Measurements from ENCODE around the gene EPHB1.

Gene EPHB1

DNA sequence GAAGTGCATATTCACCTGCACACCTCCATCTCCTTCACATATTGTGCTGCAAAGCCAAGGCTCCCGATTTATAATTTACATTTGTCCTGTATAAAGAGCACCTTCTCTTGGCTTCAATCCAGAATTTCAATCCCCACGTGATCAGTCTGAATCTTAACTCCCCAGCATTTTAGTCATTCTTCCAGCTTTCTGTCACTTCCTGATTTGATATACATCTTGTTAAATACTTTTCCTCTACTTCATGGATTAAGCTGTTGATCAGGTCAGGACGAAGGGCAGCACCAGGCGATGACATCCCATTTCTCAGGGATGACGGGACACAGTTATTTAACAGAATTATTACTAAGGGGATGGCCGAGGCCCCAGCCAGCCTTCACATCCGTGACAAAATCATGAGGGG lies 212.5 kb downstream of the EPHB1 start (continued):
- no peak for TF ChIP-seq PPARA (CRISPR knock-in tag; IDR thresholded peaks at IDR 0.05; ENCODE audit: borderline replicate concordance)
- TF ChIP-seq ARNTL (CRISPR knock-in tag; IDR thresholded peaks at IDR 0.05; ENCODE audit: borderline replicate concordance, low read depth), result no peak
- TF ChIP-seq, protein P1, sequence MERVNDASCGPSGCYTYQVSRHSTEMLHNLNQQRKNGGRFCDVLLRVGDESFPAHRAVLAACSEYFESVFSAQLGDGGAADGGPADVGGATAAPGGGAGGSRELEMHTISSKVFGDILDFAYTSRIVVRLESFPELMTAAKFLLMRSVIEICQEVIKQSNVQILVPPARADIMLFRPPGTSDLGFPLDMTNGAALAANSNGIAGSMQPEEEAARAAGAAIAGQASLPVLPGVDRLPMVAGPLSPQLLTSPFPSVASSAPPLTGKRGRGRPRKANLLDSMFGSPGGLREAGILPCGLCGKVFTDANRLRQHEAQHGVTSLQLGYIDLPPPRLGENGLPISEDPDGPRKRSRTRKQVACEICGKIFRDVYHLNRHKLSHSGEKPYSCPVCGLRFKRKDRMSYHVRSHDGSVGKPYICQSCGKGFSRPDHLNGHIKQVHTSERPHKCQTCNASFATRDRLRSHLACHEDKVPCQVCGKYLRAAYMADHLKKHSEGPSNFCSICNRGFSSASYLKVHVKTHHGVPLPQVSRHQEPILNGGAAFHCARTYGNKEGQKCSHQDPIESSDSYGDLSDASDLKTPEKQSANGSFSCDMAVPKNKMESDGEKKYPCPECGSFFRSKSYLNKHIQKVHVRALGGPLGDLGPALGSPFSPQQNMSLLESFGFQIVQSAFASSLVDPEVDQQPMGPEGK (CRISPR knock-in tag; IDR thresholded peaks at IDR 0.05; ENCODE audit: borderline replicate concordance), result no peak

DNA sequence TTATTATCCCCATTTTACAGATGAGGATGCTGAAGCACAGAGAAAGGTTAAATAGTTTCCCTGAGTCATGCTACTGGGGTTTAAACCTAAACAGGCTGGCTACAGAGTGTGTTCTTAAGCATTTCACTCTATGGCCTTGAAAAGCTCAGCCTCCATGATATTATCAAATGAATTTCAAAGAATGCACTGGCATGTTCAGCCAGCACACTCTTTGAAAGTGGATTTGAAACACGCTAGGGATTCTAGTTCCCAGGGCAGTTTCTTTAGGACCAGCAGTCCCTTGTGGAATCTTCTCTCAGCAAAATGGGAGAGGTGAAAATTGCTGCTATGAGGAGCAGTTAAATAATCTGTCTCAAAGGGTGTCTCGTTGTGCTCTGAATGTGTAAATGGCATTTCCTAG lies 213.3 kb downstream of the EPHB1 start:
- TF ChIP-seq OSR1 (CRISPR knock-in tag; IDR thresholded peaks at IDR 0.05) (no peak), ZFP30 (CRISPR knock-in tag; IDR thresholded peaks at IDR 0.05) (no peak), CSDC2 (CRISPR knock-in tag; IDR thresholded peaks at IDR 0.05) (no peak), ZC3H10 (CRISPR knock-in tag; IDR thresholded peaks at IDR 0.05) (no peak)
- TF ChIP-seq, protein P1 (CRISPR knock-in tag; IDR thresholded peaks at IDR 0.05; ENCODE audit: borderline replicate concordance), result no peak
- TF ChIP-seq, protein P2, sequence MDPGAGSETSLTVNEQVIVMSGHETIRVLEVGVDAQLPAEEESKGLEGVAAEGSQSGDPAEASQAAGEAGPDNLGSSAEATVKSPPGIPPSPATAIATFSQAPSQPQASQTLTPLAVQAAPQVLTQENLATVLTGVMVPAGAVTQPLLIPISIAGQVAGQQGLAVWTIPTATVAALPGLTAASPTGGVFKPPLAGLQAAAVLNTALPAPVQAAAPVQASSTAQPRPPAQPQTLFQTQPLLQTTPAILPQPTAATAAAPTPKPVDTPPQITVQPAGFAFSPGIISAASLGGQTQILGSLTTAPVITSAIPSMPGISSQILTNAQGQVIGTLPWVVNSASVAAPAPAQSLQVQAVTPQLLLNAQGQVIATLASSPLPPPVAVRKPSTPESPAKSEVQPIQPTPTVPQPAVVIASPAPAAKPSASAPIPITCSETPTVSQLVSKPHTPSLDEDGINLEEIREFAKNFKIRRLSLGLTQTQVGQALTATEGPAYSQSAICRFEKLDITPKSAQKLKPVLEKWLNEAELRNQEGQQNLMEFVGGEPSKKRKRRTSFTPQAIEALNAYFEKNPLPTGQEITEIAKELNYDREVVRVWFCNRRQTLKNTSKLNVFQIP (CRISPR knock-in tag; IDR thresholded peaks at IDR 0.05; ENCODE audit: borderline replicate concordance, low read depth), result no peak
- no peak for ATAC-seq

DNA sequence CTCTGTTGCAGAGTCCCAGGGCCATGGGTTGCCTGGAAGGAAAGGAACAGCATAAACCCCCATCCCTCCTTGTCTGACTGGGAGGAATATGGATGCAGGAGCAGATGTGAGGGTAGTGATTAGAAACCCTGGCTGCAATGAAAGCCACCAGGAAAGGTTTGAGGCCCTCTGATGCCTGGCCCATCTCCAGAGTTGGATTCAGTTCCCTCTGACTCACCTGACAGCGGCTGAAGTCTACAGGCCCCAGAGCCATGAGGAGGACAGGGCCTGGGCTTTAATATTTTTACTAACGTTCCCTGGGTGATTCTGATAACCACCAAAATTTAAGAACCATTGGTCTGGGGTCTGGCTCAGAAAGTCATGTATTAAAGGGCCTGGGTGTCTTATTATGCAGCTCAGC lies 214.0 kb downstream of the EPHB1 start:
- ATAC-seq, result peak; percentile 59; the same call in 2 of the 3 replicates
- TF ChIP-seq ARNTL (CRISPR knock-in tag; IDR thresholded peaks at IDR 0.05; ENCODE audit: borderline replicate concordance, low read depth), result no peak
- TF ChIP-seq OSR1 (CRISPR knock-in tag; IDR thresholded peaks at IDR 0.05), result no peak
- TF ChIP-seq BACH2 (CRISPR knock-in tag; IDR thresholded peaks at IDR 0.05; ENCODE audit: borderline replicate concordance), result no peak
- no peak for TF ChIP-seq ZFP3 (CRISPR knock-in tag; IDR thresholded peaks at IDR 0.05)
- TF ChIP-seq ZFP30 (CRISPR knock-in tag; IDR thresholded peaks at IDR 0.05), result no peak

DNA sequence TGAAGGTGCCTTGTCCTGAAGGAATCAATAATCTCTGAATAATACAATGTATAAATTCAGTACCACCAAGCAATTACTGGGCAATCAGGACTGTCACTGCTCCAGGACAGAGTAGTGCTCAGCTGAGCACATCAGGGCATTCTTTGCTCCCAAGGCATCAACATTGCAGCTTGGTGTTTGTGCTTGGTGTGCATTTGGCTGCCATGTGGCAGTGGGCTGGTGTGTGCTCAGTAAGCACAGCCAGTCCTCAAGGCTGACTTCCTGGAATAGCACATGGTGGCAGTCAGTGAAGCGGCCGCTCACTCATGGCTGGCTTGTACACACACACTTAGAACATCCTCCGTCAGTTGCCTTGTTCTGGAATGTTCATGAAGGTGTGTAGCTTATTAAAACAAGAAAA lies 217.0 kb downstream of the EPHB1 start:
- TF ChIP-seq ZFP3 (CRISPR knock-in tag; IDR thresholded peaks at IDR 0.05), result no peak
- TF ChIP-seq, protein P2 (CRISPR knock-in tag; IDR thresholded peaks at IDR 0.05; ENCODE audit: borderline replicate concordance, low read depth), result no peak
- TF ChIP-seq, protein P3, sequence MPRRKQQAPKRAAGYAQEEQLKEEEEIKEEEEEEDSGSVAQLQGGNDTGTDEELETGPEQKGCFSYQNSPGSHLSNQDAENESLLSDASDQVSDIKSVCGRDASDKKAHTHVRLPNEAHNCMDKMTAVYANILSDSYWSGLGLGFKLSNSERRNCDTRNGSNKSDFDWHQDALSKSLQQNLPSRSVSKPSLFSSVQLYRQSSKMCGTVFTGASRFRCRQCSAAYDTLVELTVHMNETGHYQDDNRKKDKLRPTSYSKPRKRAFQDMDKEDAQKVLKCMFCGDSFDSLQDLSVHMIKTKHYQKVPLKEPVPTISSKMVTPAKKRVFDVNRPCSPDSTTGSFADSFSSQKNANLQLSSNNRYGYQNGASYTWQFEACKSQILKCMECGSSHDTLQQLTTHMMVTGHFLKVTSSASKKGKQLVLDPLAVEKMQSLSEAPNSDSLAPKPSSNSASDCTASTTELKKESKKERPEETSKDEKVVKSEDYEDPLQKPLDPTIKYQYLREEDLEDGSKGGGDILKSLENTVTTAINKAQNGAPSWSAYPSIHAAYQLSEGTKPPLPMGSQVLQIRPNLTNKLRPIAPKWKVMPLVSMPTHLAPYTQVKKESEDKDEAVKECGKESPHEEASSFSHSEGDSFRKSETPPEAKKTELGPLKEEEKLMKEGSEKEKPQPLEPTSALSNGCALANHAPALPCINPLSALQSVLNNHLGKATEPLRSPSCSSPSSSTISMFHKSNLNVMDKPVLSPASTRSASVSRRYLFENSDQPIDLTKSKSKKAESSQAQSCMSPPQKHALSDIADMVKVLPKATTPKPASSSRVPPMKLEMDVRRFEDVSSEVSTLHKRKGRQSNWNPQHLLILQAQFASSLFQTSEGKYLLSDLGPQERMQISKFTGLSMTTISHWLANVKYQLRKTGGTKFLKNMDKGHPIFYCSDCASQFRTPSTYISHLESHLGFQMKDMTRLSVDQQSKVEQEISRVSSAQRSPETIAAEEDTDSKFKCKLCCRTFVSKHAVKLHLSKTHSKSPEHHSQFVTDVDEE (CRISPR knock-in tag; IDR thresholded peaks at IDR 0.05), result no peak
- no peak for TF ChIP-seq ESRRG (CRISPR knock-in tag; IDR thresholded peaks at IDR 0.05)
- no peak for TF ChIP-seq ARNTL (CRISPR knock-in tag; IDR thresholded peaks at IDR 0.05; ENCODE audit: borderline replicate concordance, low read depth)
- no peak for TF ChIP-seq SNAI2 (CRISPR knock-in tag; IDR thresholded peaks at IDR 0.05)
- TF ChIP-seq RARB (CRISPR knock-in tag; IDR thresholded peaks at IDR 0.05), result no peak
- TF ChIP-seq, protein P4, sequence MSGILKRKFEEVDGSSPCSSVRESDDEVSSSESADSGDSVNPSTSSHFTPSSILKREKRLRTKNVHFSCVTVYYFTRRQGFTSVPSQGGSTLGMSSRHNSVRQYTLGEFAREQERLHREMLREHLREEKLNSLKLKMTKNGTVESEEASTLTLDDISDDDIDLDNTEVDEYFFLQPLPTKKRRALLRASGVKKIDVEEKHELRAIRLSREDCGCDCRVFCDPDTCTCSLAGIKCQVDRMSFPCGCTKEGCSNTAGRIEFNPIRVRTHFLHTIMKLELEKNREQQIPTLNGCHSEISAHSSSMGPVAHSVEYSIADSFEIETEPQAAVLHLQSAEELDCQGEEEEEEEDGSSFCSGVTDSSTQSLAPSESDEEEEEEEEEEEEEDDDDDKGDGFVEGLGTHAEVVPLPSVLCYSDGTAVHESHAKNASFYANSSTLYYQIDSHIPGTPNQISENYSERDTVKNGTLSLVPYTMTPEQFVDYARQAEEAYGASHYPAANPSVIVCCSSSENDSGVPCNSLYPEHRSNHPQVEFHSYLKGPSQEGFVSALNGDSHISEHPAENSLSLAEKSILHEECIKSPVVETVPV (CRISPR knock-in tag; IDR thresholded peaks at IDR 0.05), result no peak
- TF ChIP-seq TCF4 (CRISPR knock-in tag; IDR thresholded peaks at IDR 0.05; ENCODE audit: borderline replicate concordance), result no peak
- TF ChIP-seq ZNF8 (CRISPR knock-in tag; IDR thresholded peaks at IDR 0.05), result no peak
- TF ChIP-seq ZNF70 (CRISPR knock-in tag; IDR thresholded peaks at IDR 0.05), result no peak
- no peak for TF ChIP-seq OSR1 (CRISPR knock-in tag; IDR thresholded peaks at IDR 0.05)
- no peak for TF ChIP-seq ISL1 (CRISPR knock-in tag; IDR thresholded peaks at IDR 0.05)
- no peak for TF ChIP-seq GLIS3 (CRISPR knock-in tag; IDR thresholded peaks at IDR 0.05)
- no peak for TF ChIP-seq CSDC2 (CRISPR knock-in tag; IDR thresholded peaks at IDR 0.05)
- TF ChIP-seq, protein P5, sequence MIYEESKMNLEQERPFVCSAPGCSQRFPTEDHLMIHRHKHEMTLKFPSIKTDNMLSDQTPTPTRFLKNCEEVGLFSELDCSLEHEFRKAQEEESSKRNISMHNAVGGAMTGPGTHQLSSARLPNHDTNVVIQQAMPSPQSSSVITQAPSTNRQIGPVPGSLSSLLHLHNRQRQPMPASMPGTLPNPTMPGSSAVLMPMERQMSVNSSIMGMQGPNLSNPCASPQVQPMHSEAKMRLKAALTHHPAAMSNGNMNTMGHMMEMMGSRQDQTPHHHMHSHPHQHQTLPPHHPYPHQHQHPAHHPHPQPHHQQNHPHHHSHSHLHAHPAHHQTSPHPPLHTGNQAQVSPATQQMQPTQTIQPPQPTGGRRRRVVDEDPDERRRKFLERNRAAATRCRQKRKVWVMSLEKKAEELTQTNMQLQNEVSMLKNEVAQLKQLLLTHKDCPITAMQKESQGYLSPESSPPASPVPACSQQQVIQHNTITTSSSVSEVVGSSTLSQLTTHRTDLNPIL (CRISPR knock-in tag; IDR thresholded peaks at IDR 0.05; ENCODE audit: low read depth), result no peak
- TF ChIP-seq ZFP30 (CRISPR knock-in tag; IDR thresholded peaks at IDR 0.05), result no peak
- TF ChIP-seq BACH2 (CRISPR knock-in tag; IDR thresholded peaks at IDR 0.05; ENCODE audit: borderline replicate concordance), result no peak
- TF ChIP-seq ZNF565 (CRISPR knock-in tag; conservative IDR thresholded peaks at IDR 0.05; ENCODE audit: low read depth), result no peak
- TF ChIP-seq PPARA (CRISPR knock-in tag; IDR thresholded peaks at IDR 0.05; ENCODE audit: borderline replicate concordance), result no peak
- no peak for ATAC-seq

All from SK-N-SH treated with all-trans-retinoic acid at 6 μM for 48 hours (cell line).